Glutamatergic neuron (in vitro differentiated cells): ENCODE data around the gene GAB4. TPM values are rescaled to one million over a fixed set of nuclear protein-coding genes. Genes with fewer than 3 reads are reported as not detected.

Experiments
- DNase-seq: peaks from one replicate; pipeline ENCODE4 v3.0.0; 2022
- H3K27ac Mint-ChIP-seq: one replicate; pipeline ENCODE4 v1.8.0; 2020; ENCODE audit warnings: mild to moderate bottlenecking, mixed read lengths, inconsistent platforms; ENCODE audit not compliant: unreplicated experiment
- H3K27me3 Mint-ChIP-seq: one replicate; pipeline ENCODE4 v1.8.0; 2020; ENCODE audit warnings: mild to moderate bottlenecking, moderate library complexity, mixed read lengths, inconsistent platforms; ENCODE audit not compliant: unreplicated experiment
- H3K36me3 Mint-ChIP-seq: one replicate; pipeline ENCODE4 v1.8.0; 2020; ENCODE audit warnings: mild to moderate bottlenecking, mixed read lengths, inconsistent platforms; ENCODE audit not compliant: unreplicated experiment
- H3K4me1 Mint-ChIP-seq: one replicate; pipeline ENCODE4 v1.8.0; 2020; ENCODE audit warnings: mild to moderate bottlenecking, low read depth, mixed read lengths, inconsistent platforms; ENCODE audit not compliant: unreplicated experiment
- H3K4me3 Mint-ChIP-seq: one replicate; pipeline ENCODE4 v1.8.0; 2020; ENCODE audit warnings: mild to moderate bottlenecking, mixed read lengths, inconsistent platforms; ENCODE audit not compliant: unreplicated experiment
- H3K9me3 Mint-ChIP-seq: one replicate; pipeline ENCODE4 v1.8.0; 2020; ENCODE audit warnings: mild to moderate bottlenecking, moderate library complexity, mixed read lengths, inconsistent platforms; ENCODE audit not compliant: unreplicated experiment
- total RNA-seq: library from RNA; stranded (reverse); fragmentation: NEBNext Ultra II Directional; extraction: Animal tissue kit (Norgen Biotek cat#: 25700); gene quantifications from one replicate; pipeline ENCODE4 v1.2.1, GENCODE V29; 2021; ENCODE audit not compliant: unreplicated experiment
- TF ChIP-seq, protein P1 (sequence below): fragments of 200-600 bp; sonication (generic); IDR thresholded peaks from one replicate; pipeline ENCODE4 v1.5.0; 2021; ENCODE audit not compliant: partially characterized antibody, unreplicated experiment

Gene GAB4
- total RNA-seq, 1 donor from 2014 or later, result 0.15 TPM

DNA sequence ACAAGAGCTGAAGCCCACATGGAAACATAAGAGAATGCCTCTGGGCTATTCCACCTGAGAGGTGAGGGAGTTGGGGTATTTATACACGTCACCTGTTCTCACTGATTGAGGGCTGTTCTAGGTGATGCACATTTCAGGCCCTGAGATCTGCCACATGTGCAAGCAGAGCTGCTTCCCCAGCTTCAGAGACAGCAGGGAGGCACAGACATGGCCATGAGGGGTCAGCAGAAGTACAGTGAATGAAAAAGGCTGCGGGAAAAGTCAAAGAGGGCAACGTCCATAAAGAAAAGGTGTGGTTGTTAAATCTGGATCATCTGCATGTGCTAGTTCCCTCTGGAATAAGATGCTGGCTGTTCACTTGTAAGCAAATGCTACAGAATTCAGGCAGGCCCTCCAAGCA is 75.4 kb downstream of the GAB4 start:
- DNase-seq, result no peak
- Mint-ChIP-seq H3K36me3 (no peaks in the 10 kb centered on the region), H3K9me3 (peaks cover 5% of the 10 kb centered on the region), H3K27ac (no peak overlapping the region), H3K4me3 (peak overlapping the region; percentile 7), H3K27me3 (peaks cover 2% of the 10 kb centered on the region), H3K4me1 (peaks cover 16% of the 10 kb centered on the region)
- TF ChIP-seq, protein P1, sequence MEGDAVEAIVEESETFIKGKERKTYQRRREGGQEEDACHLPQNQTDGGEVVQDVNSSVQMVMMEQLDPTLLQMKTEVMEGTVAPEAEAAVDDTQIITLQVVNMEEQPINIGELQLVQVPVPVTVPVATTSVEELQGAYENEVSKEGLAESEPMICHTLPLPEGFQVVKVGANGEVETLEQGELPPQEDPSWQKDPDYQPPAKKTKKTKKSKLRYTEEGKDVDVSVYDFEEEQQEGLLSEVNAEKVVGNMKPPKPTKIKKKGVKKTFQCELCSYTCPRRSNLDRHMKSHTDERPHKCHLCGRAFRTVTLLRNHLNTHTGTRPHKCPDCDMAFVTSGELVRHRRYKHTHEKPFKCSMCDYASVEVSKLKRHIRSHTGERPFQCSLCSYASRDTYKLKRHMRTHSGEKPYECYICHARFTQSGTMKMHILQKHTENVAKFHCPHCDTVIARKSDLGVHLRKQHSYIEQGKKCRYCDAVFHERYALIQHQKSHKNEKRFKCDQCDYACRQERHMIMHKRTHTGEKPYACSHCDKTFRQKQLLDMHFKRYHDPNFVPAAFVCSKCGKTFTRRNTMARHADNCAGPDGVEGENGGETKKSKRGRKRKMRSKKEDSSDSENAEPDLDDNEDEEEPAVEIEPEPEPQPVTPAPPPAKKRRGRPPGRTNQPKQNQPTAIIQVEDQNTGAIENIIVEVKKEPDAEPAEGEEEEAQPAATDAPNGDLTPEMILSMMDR, result no peak

DNA sequence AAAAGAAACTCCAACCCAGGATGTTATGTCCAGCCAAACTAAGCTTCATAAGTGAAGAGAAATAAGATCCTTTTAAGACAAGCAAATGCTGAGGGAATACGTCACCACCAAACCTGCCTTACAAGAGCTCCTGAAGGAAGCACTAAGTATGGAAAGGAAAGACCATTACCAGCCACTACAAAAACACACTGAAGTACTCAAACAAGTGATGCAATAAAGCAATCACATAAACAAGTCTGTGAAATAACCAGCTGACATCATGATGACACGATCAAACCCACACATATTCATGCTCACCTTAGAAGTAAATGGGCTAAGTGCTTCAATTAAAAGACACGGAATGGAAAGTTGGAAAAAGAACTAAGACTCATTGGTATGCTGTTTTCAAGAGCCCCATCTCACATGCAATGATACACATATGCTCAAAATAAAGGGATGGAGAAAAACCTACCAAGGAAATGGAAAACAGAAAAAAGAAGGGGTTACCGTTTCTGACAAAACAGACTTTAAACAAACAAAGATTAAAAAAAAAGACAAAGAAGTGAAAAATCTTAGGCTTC is 82.5 kb downstream of the GAB4 start:
- no peak overlapping the region for H3K27ac Mint-ChIP-seq

DNA sequence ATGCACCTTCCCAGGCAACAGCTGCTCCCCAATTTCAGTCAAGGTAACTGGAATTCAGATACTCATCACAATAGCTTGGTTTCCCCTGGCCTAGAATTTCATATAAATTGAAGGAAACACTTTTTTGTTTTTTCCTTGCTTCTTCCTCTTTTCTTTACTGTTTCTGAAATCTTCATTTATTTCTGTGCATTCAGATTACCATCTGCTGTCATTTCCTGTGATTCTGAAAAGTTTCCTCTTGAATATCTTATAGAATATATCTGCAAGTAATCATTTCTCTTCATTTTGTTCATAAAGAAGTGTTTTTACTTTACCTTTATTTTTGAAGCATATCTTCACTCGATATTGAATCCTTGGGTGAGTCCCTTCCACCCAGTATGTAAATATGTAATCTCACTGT is 85.3 kb downstream of the GAB4 start:
- H3K36me3 Mint-ChIP-seq, result no peaks in the 10 kb centered on the region
- no peak for DNase-seq
- no peaks in the 10 kb centered on the region for H3K9me3 Mint-ChIP-seq
- no peak overlapping the region for H3K4me3 Mint-ChIP-seq
- no peaks in the 10 kb centered on the region for H3K4me1 Mint-ChIP-seq
- TF ChIP-seq, protein P1, result no peak
- H3K27me3 Mint-ChIP-seq, result no peaks in the 10 kb centered on the region
- no peak overlapping the region for H3K27ac Mint-ChIP-seq

More for the DNA sequence above, 82.5 kb downstream of the GAB4 start:
- H3K4me1 Mint-ChIP-seq, result no peaks in the 10 kb centered on the region
- TF ChIP-seq, protein P1, result no peak
- H3K4me3 Mint-ChIP-seq, result no peak overlapping the region
- DNase-seq, result no peak
- no peaks in the 10 kb centered on the region for H3K9me3 Mint-ChIP-seq
- H3K27me3 Mint-ChIP-seq, result peaks cover 2% of the 10 kb centered on the region
- H3K36me3 Mint-ChIP-seq, result no peaks in the 10 kb centered on the region

DNA sequence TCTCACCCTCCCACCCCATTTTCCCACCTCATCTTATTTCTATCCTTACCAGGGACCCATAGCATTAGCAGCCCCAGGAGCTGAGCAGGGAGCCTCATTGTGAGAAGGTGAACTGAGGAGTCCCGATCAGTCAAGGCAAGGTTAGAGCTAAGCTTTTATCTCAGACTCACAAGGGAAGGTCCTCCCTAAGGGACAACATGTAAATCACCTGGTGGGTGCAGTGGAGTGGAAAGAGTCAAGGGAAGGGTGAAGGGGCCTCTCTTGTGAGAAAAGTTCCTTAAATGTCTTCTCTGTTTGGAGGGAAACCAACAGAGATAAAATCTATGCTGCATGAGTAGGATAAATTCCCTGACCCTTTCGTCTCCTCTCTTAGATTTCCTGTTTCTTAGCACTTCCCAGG is 85.9 kb downstream of the GAB4 start:
- peaks cover 2% of the 10 kb centered on the region for H3K27me3 Mint-ChIP-seq
- H3K4me1 Mint-ChIP-seq, result peaks cover 2% of the 10 kb centered on the region
- no peaks in the 10 kb centered on the region for H3K9me3 Mint-ChIP-seq
- H3K36me3 Mint-ChIP-seq, result no peaks in the 10 kb centered on the region
- no peak for DNase-seq
- no peak overlapping the region for H3K4me3 Mint-ChIP-seq
- TF ChIP-seq, protein P1, result no peak
- no peak overlapping the region for H3K27ac Mint-ChIP-seq

DNA sequence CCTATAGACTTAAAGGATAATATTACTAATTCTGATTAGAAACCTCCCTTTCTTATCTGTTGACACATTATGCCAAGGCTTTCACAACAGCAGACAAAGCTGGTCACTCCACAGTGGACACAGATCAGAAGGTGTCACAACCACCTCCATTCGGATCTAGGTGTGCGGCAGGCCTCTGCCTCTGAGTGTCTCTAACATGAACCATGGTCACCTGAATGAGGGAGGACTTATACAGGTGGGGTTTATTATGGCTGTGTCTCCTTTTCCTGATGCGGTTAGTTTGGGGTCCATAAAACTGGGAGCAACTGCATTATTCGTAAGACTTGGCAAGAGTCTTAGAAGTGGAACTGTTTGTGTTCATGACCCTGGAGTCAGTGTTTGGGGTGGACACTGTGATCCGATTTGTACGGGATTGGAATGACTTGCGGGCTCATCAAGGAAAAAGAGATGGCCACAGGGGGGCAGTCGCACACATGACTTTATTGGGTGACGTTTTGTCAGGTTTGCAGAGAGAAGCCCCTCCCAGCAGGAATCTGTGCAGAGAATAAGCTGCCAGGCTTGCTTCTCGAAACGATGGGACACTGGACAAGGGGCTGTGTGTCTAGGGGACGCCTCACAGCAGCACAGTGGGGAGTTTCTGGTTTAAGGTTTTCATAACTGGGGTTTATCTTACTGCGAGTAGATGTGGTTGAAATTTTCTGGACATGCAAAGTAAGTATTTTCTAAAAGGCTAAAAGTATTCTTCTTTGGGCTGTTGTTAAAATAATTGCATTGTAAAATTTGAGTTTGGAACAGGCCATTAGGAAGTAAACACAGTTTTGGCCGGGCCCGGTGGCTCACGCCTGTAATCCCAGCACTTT is 90.6 kb downstream of the GAB4 start:
- Mint-ChIP-seq H3K4me1 (peaks cover 4% of the 10 kb centered on the region), H3K4me3 (no peak overlapping the region), H3K36me3 (no peaks in the 10 kb centered on the region), H3K27ac (no peak overlapping the region), H3K27me3 (peaks cover 6% of the 10 kb centered on the region), H3K9me3 (no peaks in the 10 kb centered on the region)
- TF ChIP-seq, protein P1, result peak; percentile 80
- DNase-seq, result peak; percentile 85
